PC-9 (cell line): ENCODE measurements around the gene DNAJA4.

Experiments
- EZH2 ChIP-seq: fragments of 200-600 bp; sonication (generic); IDR thresholded peaks from 2 replicates; pipeline ENCODE4 v1.8.0; 2017; ENCODE audit warnings: antibody characterized with exemption, low read depth
- TF ChIP-seq, protein P1 (sequence below): fragments of 200-600 bp; sonication (generic); conservative IDR thresholded peaks from 2 replicates; pipeline ENCODE4 v1.6.1; 2017; ENCODE audit warnings: mixed run types, antibody characterized with exemption, mild to moderate bottlenecking, moderate library complexity

- TF ChIP-seq EZH2, result no peak
- TF ChIP-seq, protein P1, sequence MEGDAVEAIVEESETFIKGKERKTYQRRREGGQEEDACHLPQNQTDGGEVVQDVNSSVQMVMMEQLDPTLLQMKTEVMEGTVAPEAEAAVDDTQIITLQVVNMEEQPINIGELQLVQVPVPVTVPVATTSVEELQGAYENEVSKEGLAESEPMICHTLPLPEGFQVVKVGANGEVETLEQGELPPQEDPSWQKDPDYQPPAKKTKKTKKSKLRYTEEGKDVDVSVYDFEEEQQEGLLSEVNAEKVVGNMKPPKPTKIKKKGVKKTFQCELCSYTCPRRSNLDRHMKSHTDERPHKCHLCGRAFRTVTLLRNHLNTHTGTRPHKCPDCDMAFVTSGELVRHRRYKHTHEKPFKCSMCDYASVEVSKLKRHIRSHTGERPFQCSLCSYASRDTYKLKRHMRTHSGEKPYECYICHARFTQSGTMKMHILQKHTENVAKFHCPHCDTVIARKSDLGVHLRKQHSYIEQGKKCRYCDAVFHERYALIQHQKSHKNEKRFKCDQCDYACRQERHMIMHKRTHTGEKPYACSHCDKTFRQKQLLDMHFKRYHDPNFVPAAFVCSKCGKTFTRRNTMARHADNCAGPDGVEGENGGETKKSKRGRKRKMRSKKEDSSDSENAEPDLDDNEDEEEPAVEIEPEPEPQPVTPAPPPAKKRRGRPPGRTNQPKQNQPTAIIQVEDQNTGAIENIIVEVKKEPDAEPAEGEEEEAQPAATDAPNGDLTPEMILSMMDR, result no peak
These were observed 457 bp upstream of the DNAJA4 start for GRCh38 chr15:78263907-78264303.
